DOHH2 (cell line): ENCODE data around the gene IRF7.

Experiments used
- H3F3A ChIP-seq: fragments of 200-600 bp; sonication (generic), shearing (Covaris generic); 2 replicates; pipeline ENCODE4 v1.6.0; 2016; ENCODE audit warnings: antibody characterized with exemption, mild to moderate bottlenecking; ENCODE audit not compliant: control insufficient read depth, insufficient read depth
- H3K27ac ChIP-seq: fragments of 200-600 bp; sonication (generic); 2 replicates; pipeline ENCODE4 v1.5.1; 2014; ENCODE audit warnings: low read depth, mild to moderate bottlenecking, low read length, moderate library complexity
- H3K27me3 ChIP-seq: fragments of 200-600 bp; sonication (generic); 2 replicates; pipeline ENCODE4 v1.6.1; 2014; ENCODE audit warnings: mild to moderate bottlenecking, low read length, mixed read lengths; ENCODE audit not compliant: control insufficient read depth
- H3K36me3 ChIP-seq: fragments of 200-600 bp; sonication (generic); 2 replicates; pipeline ENCODE4 v1.6.1; 2014; ENCODE audit warnings: mild to moderate bottlenecking, low read length, moderate library complexity, mixed read lengths; ENCODE audit not compliant: control insufficient read depth
- H3K4me1 ChIP-seq: fragments of 200-600 bp; sonication (generic); 2 replicates; pipeline ENCODE4 v1.6.1; 2014; ENCODE audit warnings: mild to moderate bottlenecking, low read length, mixed read lengths; ENCODE audit not compliant: control insufficient read depth
- H3K4me2 ChIP-seq: fragments of 200-600 bp; sonication (generic); 2 replicates; pipeline ENCODE4 v1.6.0; 2014; ENCODE audit warnings: mild to moderate bottlenecking, low read length, moderate library complexity
- H3K4me3 ChIP-seq: fragments of 200-600 bp; sonication (generic); 2 replicates; pipeline ENCODE4 v1.5.1; 2014; ENCODE audit warnings: mild to moderate bottlenecking, low read length, mixed read lengths
- H3K79me2 ChIP-seq: fragments of 200-600 bp; sonication (generic); 2 replicates; pipeline ENCODE4 v1.6.1; 2014; ENCODE audit warnings: mild to moderate bottlenecking, low read length, mixed read lengths; ENCODE audit not compliant: control insufficient read depth
- H3K9me2 ChIP-seq: fragments of 200-600 bp; sonication (generic); replicated peaks from 2 replicates; pipeline ENCODE4 v1.6.1; 2014; ENCODE audit warnings: mild to moderate bottlenecking, low read length, mixed read lengths; ENCODE audit not compliant: control insufficient read depth
- H3K9me3 ChIP-seq: fragments of 200-600 bp; sonication (generic); 2 replicates; pipeline ENCODE4 v1.6.1; 2014; ENCODE audit warnings: antibody characterized with exemption, low read length, mixed read lengths; ENCODE audit not compliant: control insufficient read depth, insufficient read depth
- H4K20me1 ChIP-seq: fragments of 200-600 bp; sonication (generic); 2 replicates; pipeline ENCODE4 v1.6.0; 2014; ENCODE audit warnings: low read depth, mild to moderate bottlenecking, antibody characterized with exemption, low read length, moderate library complexity; ENCODE audit not compliant: control insufficient read depth, insufficient read depth
- CTCF ChIP-seq: fragments of 200-600 bp; sonication (generic); IDR thresholded peaks from one replicate; pipeline ENCODE4 v1.5.1; 2014; ENCODE audit warnings: antibody characterized with exemption, mild to moderate bottlenecking, low read depth, low read length; ENCODE audit not compliant: poor library complexity, severe bottlenecking
- EZH2phosphoT487 ChIP-seq: fragments of 200-600 bp; sonication (generic); IDR thresholded peaks from 2 replicates; pipeline ENCODE4 v1.6.1; 2017; ENCODE audit warnings: borderline replicate concordance, mild to moderate bottlenecking, antibody characterized with exemption, low read length, moderate library complexity, mixed read lengths

Gene IRF7

GRCh38 chr11:587978-588380 lies 27.8 kb downstream of the IRF7 start:
- H3K9me2 ChIP-seq, result no peaks in the 10 kb centered on the region
- H3K4me1 ChIP-seq, result no peaks in the 10 kb centered on the region
- H4K20me1 ChIP-seq, result peaks cover 6% of the 10 kb centered on the region
- H3K4me2 ChIP-seq, result no peak overlapping the region
- no peaks in the 10 kb centered on the region for H3F3A ChIP-seq
- H3K9me3 ChIP-seq, result no peaks in the 10 kb centered on the region
- H3K79me2 ChIP-seq, result peaks cover 49% of the 10 kb centered on the region
- H3K4me3 ChIP-seq, result no peak overlapping the region
- no peak overlapping the region for H3K27ac ChIP-seq
- H3K27me3 ChIP-seq, result no peaks in the 10 kb centered on the region
- H3K36me3 ChIP-seq, result peaks cover 76% of the 10 kb centered on the region
- TF ChIP-seq EZH2phosphoT487 (no peak), CTCF (no peak)

GRCh38 chr11:587546-587945 lies 28.2 kb downstream of the IRF7 start:
- Histone ChIP-seq H3K4me3 (no peak overlapping the region), H3K27me3 (no peaks in the 10 kb centered on the region), H3K27ac (no peak overlapping the region), H3K36me3 (peaks cover 72% of the 10 kb centered on the region), H4K20me1 (peaks cover 6% of the 10 kb centered on the region), H3K9me3 (no peaks in the 10 kb centered on the region), H3F3A (no peaks in the 10 kb centered on the region), H3K9me2 (no peaks in the 10 kb centered on the region), H3K4me2 (no peak overlapping the region), H3K79me2 (peaks cover 49% of the 10 kb centered on the region), H3K4me1 (no peaks in the 10 kb centered on the region)
- TF ChIP-seq EZH2phosphoT487, result no peak
- no peak for TF ChIP-seq CTCF

GRCh38 chr11:586376-587316 lies 29.1 kb downstream of the IRF7 start:
- no peaks in the 10 kb centered on the region for H3K27me3 ChIP-seq
- TF ChIP-seq EZH2phosphoT487 (no peak), CTCF (no peak)
- no peak overlapping the region for H3K4me3 ChIP-seq
- H3K27ac ChIP-seq, result no peak overlapping the region
- H3K79me2 ChIP-seq, result peaks cover 55% of the 10 kb centered on the region
- H3K4me1 ChIP-seq, result no peaks in the 10 kb centered on the region
- peaks cover 6% of the 10 kb centered on the region for H4K20me1 ChIP-seq
- peaks cover 74% of the 10 kb centered on the region for H3K36me3 ChIP-seq
- no peaks in the 10 kb centered on the region for H3F3A ChIP-seq
- H3K9me3 ChIP-seq, result no peaks in the 10 kb centered on the region
- no peak overlapping the region for H3K4me2 ChIP-seq
- H3K9me2 ChIP-seq, result no peaks in the 10 kb centered on the region
